GM18517 (cell line): ENCODE results near the gene DZIP1L.
"Not testable (repeated sequence)": the region's sequence is repeated elsewhere in the genome, so short reads cannot be mapped to it uniquely, and the experiment has no call there.

ENCODE experiments used
- ATAC-seq: cut with Tn5 transposase; IDR thresholded peaks from one replicate; pipeline ENCODE4 v1.9.1; 2021; ENCODE audit warnings: mild to moderate bottlenecking, moderate library complexity; ENCODE audit not compliant: unreplicated experiment

The DZIP1L gene

GRCh38 chr3:138114988-138115971, at the start of gene DZIP1L:
Gene DZIP1L (minus strand): TSS chr3:138115608. CDS start chr3:138103971, 11,637 bp downstream.
- ATAC-seq: peak; percentile 59

GRCh38 chr3:138165061-138165460, 49.7 kb upstream of the DZIP1L start:
- no peak for ATAC-seq

GRCh38 chr3:138157743-138158142, 42.3 kb upstream of the DZIP1L start:
- ATAC-seq: no peak

GRCh38 chr3:138154534-138154933, 39.1 kb upstream of the DZIP1L start:
- ATAC-seq: no peak

- no peak for ATAC-seq
These were observed 33.1 kb upstream of the DZIP1L start for GRCh38 chr3:138148503-138148902.

- not testable (repeated sequence) for ATAC-seq
These were observed 26.8 kb upstream of the DZIP1L start for GRCh38 chr3:138142181-138142580.

- no peak for ATAC-seq
These were observed 25.5 kb upstream of the DZIP1L start for GRCh38 chr3:138140940-138141339.

- no peak for ATAC-seq
These were observed 24.3 kb upstream of the DZIP1L start for GRCh38 chr3:138139691-138140090.

GRCh38 chr3:138137861-138138260, 22.5 kb upstream of the DZIP1L start:
- ATAC-seq: no peak

GRCh38 chr3:138136201-138136600, 20.8 kb upstream of the DZIP1L start:
- ATAC-seq: no peak

GRCh38 chr3:138135833-138136194, 20.4 kb upstream of the DZIP1L start:
- no peak for ATAC-seq

- ATAC-seq: no peak
These were observed 19.9 kb upstream of the DZIP1L start for GRCh38 chr3:138135146-138135832.

- ATAC-seq: no peak
These were observed 16.8 kb upstream of the DZIP1L start, which contains the start of gene A4GNT for GRCh38 chr3:138132239-138132638. Gene A4GNT (minus strand): TSS chr3:138132390. CDS start chr3:138131256, 1,134 bp downstream.

GRCh38 chr3:138127636-138128365, 12.4 kb upstream of the DZIP1L start:
- ATAC-seq: no peak

GRCh38 chr3:138125548-138126221, 10.3 kb upstream of the DZIP1L start:
- no peak for ATAC-seq

- no peak for ATAC-seq
These were observed 9.4 kb upstream of the DZIP1L start for GRCh38 chr3:138124706-138125355.

GRCh38 chr3:138124188-138124587, 8.8 kb upstream of the DZIP1L start:
- ATAC-seq: no peak

- ATAC-seq: no peak
These were observed 4.0 kb upstream of the DZIP1L start for GRCh38 chr3:138119423-138119766.

GRCh38 chr3:138118612-138119422, 3.4 kb upstream of the DZIP1L start:
- peak; percentile 56 for ATAC-seq
